ENCODE results near the gene ADGRG6. TPM values are rescaled to one million over a fixed set of nuclear protein-coding genes. Genes with fewer than 3 reads are reported as not detected.

The ADGRG6 gene
- total and polyA plus RNA-seq, 2 of the 8 experiments (the other 6 are each of a cell fraction or from before 2014, with no cell fraction given), result 1.1 to 6.2 TPM

DNA sequence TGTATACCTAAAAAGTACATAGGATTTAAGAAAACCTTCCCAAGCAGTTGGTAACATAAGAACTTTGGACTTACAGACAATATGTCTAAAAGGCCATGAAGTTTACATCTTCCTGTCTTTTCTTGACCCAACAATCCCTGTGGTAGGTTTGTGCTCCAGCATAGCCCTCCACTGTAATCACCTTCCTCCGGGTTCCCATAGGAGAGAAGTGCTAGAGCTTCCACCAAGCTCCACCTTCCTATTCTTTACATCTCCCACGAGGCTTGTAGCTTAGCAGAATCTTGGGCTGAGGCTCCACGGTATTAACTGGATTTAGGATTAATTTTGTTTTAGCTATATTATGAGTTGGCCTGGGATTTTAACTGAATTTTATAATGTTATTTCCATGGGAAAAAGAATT is 23.3 kb downstream of the ADGRG6 start:
- Histone ChIP-seq H2BK15ac (ENCODE audit: low read length) (no peak overlapping the region), H3K4me1 (replicated peaks in 1 of 4; ENCODE audit: control insufficient read depth in 3 of 4, insufficient read depth in 4 of 4, low read length in 3 of 4) (peaks cover 0 to 2% (median 0%) of the 10 kb centered on the region in 4 experiments; a peak in 1 of 7 replicates), H3K79me2 (ENCODE audit: control insufficient read depth in 1 of 2, insufficient read depth in 2 of 2, low read length in 2 of 2) (no peaks in the 10 kb centered on the region), H3K27me3 (replicated peaks in 1 of 4; ENCODE audit: control insufficient read depth in 3 of 4, extremely low read depth in 1 of 4, insufficient read depth in 3 of 4, low read length in 3 of 4) (no peaks in the 10 kb centered on the region), H2BK5ac (ENCODE audit: low read depth, low read length) (no peak overlapping the region), H3K36me3 (ENCODE audit: control insufficient read depth in 2 of 4, insufficient read depth in 4 of 4, low read length in 3 of 4) (no peaks in the 10 kb centered on the region), H2BK20ac (ENCODE audit: low read length) (no peak overlapping the region), H3K23me2 (ENCODE audit: low read depth, low read length) (no peaks in the 10 kb centered on the region), H3K4me3 (ENCODE audit: extremely low read depth in 1 of 4, insufficient read depth in 2 of 4, low read depth in 3 of 4, low read length in 4 of 4) (no peak overlapping the region), H3K9me3 (ENCODE audit: insufficient read depth in 2 of 2, low read depth in 1 of 2, low read length in 1 of 2) (no peaks in the 10 kb centered on the region), H4K5ac (ENCODE audit: insufficient read length, low read depth, low read length) (no peak overlapping the region), H3K4me2 (ENCODE audit: insufficient read depth in 1 of 2, low read depth in 2 of 2, low read length in 2 of 2) (no peak overlapping the region), H2BK12ac (ENCODE audit: low read depth, low read length) (no peak overlapping the region), H2AFZ (ENCODE audit: low read length) (no peak overlapping the region), H2AK5ac (ENCODE audit: low read depth, low read length) (no peak overlapping the region), H3K23ac (ENCODE audit: insufficient read length) (no peak overlapping the region), H3K56ac (replicated peaks; ENCODE audit: insufficient read length, low read depth, low read length) (no peak overlapping the region), H4K91ac (replicated peaks; ENCODE audit: insufficient read length, low read length) (no peak overlapping the region), H3K79me1 (ENCODE audit: low read depth, low read length) (no peaks in the 10 kb centered on the region), H3K14ac (ENCODE audit: insufficient read length) (no peak overlapping the region), H3K27ac (ENCODE audit: low read depth, low read length) (no peak overlapping the region), H3K9ac (replicated peaks in 1 of 4; ENCODE audit: extremely low read depth in 1 of 4, low read depth in 3 of 4, low read length in 3 of 4) (no peak overlapping the region), H3K18ac (ENCODE audit: extremely low read depth, low read length) (no peak overlapping the region), H3K4ac (replicated peaks; ENCODE audit: insufficient read length, low read depth, low read length) (no peak overlapping the region), H2BK120ac (replicated peaks; ENCODE audit: low read depth, low read length) (no peak overlapping the region), H4K8ac (ENCODE audit: extremely low read depth, insufficient read depth, low read length) (no peak overlapping the region), H4K20me1 (replicated peaks in 1 of 2; ENCODE audit: control insufficient read depth in 1 of 2, insufficient read depth in 2 of 2, low read length in 2 of 2) (no peaks in the 10 kb centered on the region)
- WGBS, 2 experiments (ENCODE audit: extremely low coverage in 1 of 2, insufficient coverage in 1 of 2, insufficient read length in 1 of 2, insufficient replicate concordance in 2 of 2, low coverage in 1 of 2, low lambda C conversion rate in 2 of 2, missing lambda C conversion rate in 1 of 2), result 72% methylated on average over 3 of the region's 3 CpGs; no CpG with 5 or more reads in 1 of the 2 experiments
- DNase-seq (ENCODE audit: low read depth in 1 of 2, low spot score in 2 of 2), result no peak
- CTCF ChIA-PET (ENCODE audit: partially characterized antibody), result interaction anchor here (1.2 to 2.0 kb wide), 3 partner anchors 10 to 48 kb away, joined by 3 to 4 read pairs (median 4); partner anchors contain the start of gene ADGRG6
- no peak for FAIRE-seq
- POLR2A ChIA-PET (ENCODE audit: partially characterized antibody), result interaction anchor here (0.7 kb wide), 1 partner anchor 79 kb away, joined by 3 read pairs; no protein-coding TSS in a partner anchor
- TF ChIP-seq, protein P1, sequence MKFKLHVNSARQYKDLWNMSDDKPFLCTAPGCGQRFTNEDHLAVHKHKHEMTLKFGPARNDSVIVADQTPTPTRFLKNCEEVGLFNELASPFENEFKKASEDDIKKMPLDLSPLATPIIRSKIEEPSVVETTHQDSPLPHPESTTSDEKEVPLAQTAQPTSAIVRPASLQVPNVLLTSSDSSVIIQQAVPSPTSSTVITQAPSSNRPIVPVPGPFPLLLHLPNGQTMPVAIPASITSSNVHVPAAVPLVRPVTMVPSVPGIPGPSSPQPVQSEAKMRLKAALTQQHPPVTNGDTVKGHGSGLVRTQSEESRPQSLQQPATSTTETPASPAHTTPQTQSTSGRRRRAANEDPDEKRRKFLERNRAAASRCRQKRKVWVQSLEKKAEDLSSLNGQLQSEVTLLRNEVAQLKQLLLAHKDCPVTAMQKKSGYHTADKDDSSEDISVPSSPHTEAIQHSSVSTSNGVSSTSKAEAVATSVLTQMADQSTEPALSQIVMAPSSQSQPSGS (IDR thresholded peaks at IDR 0.05; ENCODE audit: low read length), result no peak
- TF ChIP-seq TBP (IDR thresholded peaks at IDR 0.05; ENCODE audit: low read depth, low read length), result no peak
- no peak for TF ChIP-seq EGR1 (IDR thresholded peaks at IDR 0.05; ENCODE audit: borderline replicate concordance, low read depth, low read length)
- TF ChIP-seq HDAC2 (IDR thresholded peaks at IDR 0.05; ENCODE audit: borderline replicate concordance in 1 of 2, low read depth in 2 of 2, low read length in 2 of 2), result no peak
- no peak for TF ChIP-seq SRF (IDR thresholded peaks at IDR 0.05; ENCODE audit: low read depth, low read length)
- TF ChIP-seq CHD2 (IDR thresholded peaks at IDR 0.05; ENCODE audit: low read length), result no peak
- no peak for TF ChIP-seq SAP30 (IDR thresholded peaks at IDR 0.05; ENCODE audit: insufficient read depth, insufficient replicate concordance, low read length)
- TF ChIP-seq KDM5A (IDR thresholded peaks at IDR 0.05; ENCODE audit: low read length), result no peak
- TF ChIP-seq KDM4A (IDR thresholded peaks at IDR 0.05; ENCODE audit: low read depth, low read length, severe bottlenecking), result no peak
- TF ChIP-seq, protein P2, sequence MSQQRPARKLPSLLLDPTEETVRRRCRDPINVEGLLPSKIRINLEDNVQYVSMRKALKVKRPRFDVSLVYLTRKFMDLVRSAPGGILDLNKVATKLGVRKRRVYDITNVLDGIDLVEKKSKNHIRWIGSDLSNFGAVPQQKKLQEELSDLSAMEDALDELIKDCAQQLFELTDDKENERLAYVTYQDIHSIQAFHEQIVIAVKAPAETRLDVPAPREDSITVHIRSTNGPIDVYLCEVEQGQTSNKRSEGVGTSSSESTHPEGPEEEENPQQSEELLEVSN (IDR thresholded peaks at IDR 0.05), result no peak
- no peak for TF ChIP-seq CREB1 (IDR thresholded peaks at IDR 0.05)
- TF ChIP-seq CTBP2 (IDR thresholded peaks at IDR 0.05; ENCODE audit: borderline replicate concordance, insufficient read depth, insufficient read length, low read length), result no peak

Data from H1 (cell line).